Measurements from ENCODE around the gene TMEM50B.

DNA sequence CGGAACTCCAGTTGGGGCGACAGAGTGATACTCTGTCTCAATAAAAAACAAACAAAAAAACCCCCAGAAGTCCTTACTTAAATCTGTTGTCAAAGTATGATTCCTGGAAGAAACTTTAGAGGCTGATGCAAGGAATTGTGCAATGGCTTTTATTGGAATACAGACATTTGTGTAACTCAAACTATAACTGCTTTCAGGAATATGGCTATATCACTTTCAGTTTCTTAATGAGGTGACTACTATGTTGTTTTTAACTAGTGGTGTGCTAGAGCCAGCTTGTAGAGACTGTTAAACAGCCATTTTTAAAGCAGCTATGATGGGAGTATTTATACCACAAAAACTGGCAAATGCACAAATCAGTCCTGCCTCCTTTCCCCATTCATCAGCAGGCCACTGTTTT lies 34.5 kb upstream of the TMEM50B start:
- TF ChIP-seq, protein P1, sequence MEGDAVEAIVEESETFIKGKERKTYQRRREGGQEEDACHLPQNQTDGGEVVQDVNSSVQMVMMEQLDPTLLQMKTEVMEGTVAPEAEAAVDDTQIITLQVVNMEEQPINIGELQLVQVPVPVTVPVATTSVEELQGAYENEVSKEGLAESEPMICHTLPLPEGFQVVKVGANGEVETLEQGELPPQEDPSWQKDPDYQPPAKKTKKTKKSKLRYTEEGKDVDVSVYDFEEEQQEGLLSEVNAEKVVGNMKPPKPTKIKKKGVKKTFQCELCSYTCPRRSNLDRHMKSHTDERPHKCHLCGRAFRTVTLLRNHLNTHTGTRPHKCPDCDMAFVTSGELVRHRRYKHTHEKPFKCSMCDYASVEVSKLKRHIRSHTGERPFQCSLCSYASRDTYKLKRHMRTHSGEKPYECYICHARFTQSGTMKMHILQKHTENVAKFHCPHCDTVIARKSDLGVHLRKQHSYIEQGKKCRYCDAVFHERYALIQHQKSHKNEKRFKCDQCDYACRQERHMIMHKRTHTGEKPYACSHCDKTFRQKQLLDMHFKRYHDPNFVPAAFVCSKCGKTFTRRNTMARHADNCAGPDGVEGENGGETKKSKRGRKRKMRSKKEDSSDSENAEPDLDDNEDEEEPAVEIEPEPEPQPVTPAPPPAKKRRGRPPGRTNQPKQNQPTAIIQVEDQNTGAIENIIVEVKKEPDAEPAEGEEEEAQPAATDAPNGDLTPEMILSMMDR (IDR thresholded peaks at IDR 0.05), result no peak
- no peak for TF ChIP-seq POLR2A (IDR thresholded peaks at IDR 0.05)
